IPS DF 19.7 (cell line): ENCODE measurements around the gene BICRA.
"Not testable (repeated sequence)": the region's sequence is repeated elsewhere in the genome, so short reads cannot be mapped to it uniquely, and the experiment has no call there.

Source experiments
- DNase-seq: peaks from one replicate; pipeline ENCODE4 v3.0.0-alpha.2; 2013; ENCODE audit warnings: low read depth, low spot score

Gene BICRA

DNA sequence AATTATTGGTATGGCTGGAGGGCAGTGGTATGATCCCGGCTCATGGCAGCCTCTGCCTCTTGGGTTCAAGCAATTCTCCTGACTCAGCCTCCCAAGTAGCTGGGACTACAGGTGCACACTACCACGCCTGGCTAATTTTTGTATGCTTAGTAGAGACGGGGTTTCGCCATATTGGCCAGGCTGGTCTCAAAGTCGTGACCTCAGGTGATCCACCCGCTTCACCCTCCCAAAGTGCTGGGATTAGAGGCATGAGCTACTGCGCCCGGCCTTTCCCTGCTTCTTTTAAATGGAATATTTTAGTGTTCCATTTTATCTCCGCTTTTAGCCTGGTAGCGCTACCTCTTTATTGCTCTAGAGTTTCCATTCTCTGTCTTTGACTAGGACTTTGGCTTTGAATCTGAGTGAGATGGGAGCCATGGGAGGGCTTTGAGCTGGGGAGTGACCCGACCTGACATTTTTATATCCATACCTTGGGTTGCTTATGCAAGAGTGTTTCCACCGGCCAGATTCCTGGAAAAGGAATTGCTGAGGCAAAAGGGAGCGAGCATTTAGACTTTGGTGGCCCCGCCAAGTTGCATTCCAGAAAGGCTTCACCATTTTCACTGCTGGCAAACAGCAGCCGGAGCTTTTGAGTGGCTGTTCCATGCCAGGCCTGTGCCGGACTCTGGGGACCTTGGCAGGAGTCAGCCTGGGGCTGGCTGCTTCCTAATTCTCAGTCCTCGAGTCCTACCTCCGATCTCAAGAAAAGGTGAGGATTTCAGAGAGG lies 22.9 kb downstream of the BICRA start:
- DNase-seq, result no peak

DNA sequence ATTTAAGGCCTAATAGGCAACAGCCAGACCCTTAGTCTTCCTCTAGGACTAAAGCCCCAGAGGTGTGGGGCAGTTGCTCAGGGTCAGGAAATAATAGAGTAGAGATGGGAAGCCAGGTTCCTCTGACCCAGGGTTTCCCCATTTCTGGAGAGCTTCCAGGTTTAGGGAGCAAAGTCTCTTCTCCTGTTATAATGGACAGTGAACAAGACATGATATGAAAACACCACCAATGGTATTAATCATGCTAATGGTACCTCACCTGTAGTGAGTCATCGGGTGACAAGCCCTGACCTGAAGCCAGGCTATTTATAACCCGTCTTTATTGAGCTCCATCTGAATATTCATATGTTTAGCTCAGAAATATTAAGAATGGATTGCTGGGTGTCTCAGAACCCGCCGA lies 24.6 kb downstream of the BICRA start:
- no peak for DNase-seq

DNA sequence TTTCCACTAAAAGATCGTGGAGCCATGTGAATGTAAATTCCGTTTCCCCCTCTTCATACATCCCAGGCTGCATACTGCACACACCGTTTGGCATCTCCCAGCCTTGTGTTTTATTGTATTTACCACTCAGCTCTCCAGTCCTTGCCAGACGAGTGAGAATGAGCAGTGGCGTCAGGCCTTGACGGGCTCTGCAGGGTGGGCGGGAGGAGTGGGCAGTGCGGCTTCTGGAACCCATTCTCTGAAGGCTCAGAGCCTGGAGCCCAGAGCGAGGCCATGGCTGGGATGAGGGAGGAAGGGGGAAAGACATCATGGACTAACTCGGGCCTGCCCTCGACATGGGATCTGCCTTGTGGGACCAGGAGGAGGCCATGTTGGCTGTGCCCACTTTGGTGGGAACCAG lies 25.1 kb downstream of the BICRA start:
- no peak for DNase-seq

DNA sequence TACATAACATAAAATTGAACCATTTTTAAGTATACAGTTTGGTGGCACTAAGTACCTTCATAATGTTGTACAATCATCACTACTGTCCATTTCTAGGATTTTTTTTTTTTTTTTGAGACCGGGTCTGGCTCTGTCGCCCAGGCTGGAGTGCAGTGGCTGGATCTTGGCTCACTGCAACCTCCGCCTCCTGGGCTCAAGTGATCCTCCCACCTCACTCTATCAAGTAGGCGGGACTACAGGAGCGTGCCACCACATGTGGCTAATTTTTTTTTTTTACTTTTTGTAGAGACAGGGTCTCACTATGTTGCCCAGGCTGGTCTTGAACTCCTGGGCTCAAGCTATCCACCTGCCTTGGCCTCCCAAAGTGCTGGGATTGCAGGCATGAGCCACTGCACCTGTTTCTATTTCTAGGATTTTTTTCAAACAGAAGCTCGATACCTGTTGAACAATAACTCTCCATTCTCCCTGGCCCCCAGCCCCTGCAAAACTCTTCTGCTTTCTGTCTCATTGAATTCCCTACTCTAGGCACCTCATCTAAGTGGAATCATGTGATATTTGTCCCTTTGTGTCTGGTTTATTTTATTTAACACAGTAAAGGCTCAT lies 26.3 kb downstream of the BICRA start:
- DNase-seq, result not testable (repeated sequence)

DNA sequence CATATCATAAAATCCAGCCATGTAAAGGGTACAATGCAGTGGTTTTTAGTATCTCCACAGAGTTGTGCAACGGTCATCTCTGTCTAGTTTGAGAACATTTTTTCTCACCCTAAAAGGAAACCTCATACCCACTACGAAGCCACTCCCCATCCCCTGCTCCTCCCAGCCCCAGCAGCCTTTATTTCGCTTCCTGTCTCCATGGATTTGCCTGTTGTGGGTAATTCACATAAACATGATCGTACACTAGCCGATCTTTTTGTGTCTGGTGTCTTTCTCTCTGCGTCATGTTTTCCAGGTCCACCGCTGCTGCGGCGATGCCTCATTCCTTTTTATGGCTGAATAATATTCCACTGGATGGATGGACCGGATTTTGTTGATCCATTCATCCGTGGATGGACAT lies 28.6 kb downstream of the BICRA start:
- DNase-seq, result no peak

DNA sequence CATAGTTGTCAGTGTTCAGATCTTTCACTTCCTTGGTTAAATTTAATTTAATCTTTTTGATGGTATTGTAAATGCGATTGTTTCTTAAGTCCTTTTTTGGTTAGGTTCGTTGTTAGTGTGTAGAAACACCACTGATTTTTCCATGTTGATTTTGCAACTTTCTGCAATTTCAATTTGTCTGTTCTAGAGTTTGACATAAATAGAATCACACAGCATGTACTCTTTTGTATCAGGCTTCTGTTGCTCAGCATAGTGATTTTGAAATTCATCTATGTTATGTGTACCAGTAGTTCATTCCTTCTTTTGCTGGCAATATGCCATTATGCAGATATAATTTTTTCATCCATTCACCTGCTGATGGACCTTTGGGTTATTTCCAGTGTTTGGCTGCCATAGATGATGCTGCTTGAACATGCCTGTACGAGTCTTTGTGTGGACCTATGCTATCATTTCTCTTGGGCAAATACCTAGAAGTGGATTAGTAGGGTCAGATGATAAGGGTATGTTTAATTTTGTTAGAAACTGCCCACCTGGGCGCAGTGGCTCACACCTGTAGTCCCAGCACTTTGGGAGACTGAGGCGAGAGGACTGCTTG lies 33.1 kb downstream of the BICRA start:
- DNase-seq, result no peak

DNA sequence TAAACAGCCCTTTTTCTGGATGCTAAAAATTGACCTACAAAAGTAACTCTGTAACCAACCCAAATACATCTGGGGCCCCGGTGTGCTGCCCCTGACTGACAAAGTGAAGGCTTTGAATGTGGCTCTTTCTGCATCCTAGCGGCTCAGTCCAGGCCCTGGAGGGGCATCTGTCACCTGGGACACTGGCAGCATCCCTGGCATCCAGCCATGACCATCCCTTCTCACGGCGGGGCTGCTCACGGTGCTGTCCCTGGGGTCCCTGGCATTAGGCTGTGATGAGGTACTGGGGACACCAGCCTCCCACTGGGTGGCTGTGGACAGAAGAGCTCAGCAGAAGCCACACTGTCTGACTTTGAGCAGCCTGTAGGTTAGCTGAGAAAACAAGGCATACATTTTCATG lies 34.3 kb downstream of the BICRA start:
- no peak for DNase-seq

DNA sequence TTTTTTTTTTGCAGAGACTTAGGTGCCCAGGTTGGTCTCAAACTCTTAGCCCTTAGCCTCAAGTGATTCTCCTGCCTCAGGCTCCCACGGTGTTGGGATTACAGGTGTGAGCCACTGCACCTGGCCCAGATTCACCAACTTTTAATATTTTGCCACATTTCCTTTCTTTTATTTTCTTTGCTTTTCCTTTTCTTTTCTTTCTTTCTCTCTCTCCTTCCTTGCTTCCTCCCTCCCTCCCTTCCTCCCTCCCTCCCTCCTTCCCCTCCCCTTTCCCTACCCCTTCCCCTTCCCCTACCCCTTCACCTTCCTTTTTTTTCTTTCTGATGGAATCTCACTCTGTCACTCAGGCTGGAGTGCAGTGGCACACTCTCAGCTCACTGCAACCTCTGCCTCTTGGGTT lies 35.3 kb downstream of the BICRA start:
- DNase-seq, result no peak

DNA sequence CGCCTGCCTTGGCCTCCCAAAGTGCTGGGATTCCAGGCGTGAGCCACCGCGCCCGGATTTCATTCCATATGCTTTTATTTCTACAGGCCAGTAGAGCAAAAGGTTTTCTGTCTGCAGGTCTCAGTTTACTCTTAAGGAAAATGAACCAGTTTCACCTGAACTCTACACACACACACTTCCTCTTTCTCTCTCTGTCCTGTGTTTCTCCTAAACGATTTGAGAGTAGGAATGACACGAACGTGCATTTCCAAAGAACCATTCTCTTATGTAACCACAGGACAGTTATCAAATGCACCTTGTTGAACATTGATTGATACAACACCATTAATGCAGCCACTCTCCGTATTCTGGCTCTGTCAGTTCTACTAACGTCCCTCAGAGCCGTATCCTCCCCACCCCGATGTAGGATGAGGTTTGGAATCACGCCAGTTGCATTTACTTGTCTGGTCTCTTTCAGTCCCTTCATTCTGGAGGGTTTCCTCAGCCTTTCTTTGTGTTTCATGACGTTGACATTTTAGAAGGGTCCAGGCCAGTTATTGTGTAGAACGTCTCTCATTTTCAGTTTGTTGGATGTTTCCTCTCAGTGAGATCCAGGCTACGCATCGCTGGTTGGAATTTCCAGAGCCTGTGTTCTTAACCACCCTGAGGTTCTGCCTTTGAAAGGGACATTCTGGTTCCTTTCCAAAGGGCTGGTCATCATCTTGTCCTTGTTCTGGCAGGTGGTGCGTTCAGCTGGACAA lies 36.0 kb downstream of the BICRA start:
- DNase-seq, result no peak

DNA sequence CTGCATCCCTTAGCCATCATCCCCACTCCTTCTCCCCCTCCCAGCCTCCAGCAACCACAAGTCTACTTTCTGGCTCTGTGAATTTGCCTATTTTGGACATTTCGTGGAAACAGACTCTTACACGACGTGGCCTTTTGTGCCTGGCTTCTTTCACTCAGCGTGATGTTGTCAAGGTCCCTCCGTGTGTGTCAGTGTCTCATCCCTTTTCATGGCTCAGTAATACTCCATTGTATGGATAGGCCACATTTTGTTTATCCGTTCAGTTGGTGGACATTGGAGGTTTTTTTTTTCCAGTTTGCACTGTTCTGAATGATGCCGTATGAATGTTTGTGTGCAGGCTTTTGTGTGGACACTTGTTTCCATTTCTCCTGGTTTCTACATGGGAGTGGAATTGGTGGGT lies 38.0 kb downstream of the BICRA start:
- DNase-seq, result no peak

DNA sequence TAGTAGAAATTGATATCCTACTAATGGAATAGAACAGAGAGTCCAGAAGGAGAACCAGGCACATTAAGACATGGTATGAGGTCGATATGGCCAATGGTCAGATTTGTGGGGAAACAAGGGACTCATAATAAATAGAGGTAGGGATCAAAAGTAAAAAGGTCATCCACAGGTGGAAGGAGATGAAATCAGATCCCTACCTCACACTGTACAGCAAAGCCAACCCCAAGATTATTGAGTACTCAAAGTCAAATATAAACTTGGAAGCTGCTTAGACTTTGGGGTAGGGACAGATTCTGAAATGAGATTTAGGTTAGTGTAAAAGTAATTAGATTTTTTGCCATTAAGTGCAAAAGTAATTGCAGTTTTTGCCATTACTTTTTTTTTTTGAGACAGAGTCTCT lies 40.7 kb downstream of the BICRA start:
- no peak for DNase-seq

DNA sequence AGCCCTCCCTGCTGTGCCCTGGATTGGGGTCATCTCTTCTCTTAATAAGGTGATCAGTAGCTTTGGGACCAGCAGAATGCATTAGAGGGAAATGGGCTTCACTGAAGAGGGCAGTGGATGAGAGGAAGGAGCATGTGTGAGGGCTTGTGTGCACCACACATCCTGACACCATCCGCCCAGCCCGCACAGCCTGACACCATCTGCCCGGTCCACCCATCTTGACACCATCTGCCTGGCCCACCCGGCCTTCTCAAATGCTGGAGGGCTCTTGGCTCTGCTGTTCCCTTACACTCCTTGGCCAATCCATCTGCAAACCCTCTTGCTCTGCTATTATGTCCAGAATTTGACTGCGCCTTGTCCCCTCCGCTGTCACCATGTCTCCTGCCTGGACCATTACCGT lies 41.8 kb downstream of the BICRA start:
- no peak for DNase-seq

DNA sequence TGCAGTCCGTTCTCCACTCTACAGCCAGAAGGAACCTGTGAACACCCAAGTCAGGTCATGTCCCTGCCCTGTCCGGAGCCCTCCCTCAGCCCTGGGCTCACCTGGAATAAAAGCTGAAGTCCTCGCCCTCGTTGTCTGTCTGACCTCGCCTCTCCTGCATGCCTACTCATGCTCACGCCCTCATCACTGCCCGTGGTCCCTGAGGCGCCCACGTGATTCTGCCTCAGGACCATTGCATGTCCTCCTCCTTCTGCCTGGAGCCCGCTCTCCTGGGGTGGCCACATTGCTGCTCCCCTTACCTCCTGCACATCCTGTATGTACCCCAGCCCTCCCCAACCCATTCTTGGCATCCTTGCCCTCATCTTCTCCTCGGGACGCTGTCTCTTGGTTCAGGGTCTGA lies 42.2 kb downstream of the BICRA start:
- DNase-seq, result no peak

DNA sequence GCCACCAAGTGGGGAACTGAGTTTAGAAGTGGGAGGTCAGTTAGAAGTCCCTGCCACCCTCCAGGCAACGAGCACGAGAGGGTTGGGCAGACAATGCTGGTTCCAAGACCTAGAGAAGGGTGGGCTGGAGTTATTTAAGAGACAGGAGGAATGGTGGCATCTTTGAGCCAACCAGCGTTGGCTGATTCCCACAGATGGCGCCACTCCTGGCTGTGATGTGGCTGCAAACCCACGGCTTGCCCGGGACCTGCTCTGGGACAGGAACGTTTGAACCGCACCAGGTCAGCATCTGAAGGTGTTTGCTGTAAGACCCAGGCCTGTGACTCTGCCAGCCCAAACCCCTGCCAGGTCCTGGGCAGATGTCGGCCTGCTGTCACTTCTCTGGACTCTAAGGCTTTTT lies 42.8 kb downstream of the BICRA start:
- DNase-seq, result no peak

DNA sequence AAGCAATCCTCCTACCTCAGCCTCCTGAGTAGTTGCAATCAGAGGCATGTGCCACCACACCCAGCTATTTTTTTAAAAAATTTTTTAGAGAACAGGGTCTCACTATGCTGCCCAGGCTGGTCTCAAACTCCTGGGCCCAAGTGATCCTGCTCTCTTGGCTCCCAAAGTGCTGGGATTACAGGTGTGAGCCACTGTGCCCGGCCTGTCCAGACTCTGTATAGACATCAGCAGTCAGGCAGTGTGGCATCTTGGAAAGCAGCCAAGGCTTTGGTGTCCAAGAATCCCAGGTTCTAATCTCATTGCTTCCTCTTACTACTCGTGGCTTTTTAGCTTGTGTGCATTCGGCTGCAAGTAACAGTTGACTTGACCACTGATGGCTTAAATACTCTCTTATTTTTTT lies 43.4 kb downstream of the BICRA start:
- DNase-seq, result no peak

DNA sequence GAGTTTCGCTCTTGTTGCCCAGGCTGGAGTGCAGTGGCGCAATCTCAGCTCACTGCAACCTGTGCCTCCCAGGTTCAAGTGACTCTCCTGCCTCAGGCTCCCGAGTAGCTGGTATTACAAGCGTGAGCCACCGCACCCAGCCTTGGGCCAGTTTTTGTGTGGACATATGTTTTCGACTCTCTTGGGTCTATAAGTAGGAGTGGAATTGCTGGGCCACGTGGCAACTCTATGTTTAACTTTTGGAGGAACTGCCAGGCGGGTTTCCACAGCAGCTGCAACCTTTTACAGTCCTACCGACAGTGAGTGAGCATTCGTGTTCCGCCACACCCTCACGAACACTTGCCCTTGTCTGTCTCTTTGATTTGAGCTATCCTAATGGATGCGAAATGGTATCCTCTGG lies 44.9 kb downstream of the BICRA start:
- no peak for DNase-seq

DNA sequence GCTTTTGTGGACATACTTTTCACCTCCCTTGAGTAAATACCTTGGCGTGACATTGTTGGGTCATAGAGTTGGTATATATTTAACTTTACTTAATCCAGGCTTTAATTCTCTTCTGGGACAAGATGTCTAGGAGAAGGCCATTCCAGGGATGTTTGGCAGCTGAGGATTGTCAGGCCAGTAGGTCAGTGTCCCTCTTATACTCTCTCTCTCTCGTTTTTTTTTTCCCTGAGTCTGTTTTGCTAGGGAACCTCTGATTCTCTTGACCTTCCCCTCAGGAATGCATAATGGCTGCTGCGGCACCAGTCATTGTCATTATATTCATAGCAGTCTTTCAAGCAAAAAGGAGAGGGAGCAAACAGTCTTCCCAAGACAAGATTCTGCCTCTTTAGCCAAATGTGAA lies 48.8 kb downstream of the BICRA start:
- DNase-seq, result no peak

DNA sequence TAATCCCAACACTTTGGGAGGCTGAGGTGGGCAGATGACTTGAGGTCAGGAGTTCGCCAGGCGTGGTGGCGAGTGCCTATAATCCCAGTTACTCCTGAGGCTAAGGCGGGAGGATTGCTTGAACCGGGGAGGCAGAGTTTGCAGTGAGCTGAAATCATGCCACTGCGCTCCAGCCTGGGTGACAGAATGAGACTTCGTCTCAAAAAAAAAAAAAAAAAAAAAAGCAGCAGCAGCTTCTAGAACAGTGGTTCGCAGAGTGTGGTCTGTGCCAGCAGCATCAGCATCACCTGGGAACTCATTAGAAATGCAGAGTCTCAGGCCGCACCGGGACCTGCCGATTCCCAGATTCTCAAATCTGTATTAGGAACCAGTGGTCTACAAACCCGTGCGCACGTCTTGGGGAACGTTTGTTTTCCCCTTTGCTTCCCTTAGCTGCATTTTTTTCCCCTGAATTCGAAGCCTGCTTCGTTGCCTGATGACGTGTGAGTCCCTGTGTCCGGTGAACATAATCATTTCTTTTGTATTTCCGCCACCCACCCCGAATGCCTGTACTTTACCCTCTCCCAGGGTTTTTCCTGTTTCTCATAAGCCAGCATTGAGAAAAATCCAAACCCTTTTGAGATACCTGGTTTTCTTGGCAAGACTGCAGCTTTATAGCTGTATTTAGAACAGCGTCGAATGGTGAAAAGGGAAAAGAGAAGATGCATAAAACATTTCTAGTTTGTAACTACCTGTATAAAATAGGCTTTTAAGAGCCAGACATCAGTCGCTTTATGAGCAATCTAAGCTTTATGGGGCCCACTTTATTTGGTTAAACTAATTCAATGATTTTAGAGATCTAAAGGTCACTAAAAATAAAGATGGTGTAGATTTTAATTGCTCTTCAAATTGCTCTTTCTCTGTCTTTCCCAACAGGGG lies 49.8 kb downstream of the BICRA start:
- no peak for DNase-seq

DNA sequence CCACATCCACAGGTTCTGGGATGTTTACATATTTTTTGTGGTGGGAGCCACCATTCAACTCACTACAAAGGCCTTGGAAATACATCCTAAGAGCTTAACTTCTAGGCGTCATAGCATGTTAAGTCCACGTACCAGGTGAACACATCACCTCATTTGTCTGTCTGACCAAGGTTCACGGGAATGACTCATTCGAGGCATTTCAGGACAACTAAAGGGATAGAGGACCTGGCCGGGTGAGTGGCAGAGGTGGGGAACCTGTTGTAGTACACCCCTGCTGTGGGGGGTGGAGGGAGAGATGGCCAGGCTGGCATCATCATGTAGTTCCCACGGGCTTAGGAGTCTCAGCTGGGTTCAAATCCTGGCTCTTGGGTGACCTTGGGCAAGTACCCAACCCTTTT lies 51.5 kb downstream of the BICRA start:
- DNase-seq, result no peak

DNA sequence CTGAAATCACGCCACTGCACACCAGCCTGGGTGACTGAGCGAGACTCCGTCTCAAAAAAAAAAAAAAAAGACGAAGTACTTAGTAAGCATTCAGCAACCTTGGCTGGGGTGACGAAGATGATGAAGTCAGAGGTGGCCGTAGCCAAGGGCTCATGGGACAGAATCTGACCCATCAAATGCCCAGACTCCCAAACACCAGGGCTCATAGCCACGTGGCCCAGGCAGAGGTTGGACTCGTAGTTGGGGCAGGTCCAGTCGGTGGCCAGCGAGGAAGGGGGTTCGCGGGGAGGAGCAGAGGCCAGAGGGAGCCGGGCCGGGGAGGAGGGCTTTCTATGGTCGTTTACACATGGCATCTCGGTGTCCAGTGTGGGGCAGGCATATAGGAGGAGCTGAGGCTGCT lies 52.2 kb downstream of the BICRA start:
- DNase-seq, result no peak

DNA sequence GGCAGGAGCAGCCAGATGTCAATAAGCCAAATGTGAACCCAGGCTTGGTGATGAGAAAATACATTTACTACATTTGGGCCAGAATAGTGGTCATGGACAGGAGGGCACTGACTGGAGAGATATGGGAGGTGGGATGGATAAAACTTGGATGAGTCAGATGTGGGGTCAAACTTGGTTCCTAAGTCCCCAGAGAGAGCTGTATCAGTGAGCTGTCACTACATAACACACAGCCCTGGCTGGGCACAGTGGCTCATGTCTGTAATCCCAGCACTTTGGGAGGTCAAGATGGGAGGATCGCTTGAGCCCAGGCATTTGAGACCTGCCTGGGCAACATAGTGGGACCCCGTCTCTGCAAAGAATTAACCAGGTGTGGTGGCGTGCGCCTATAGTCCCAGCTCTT lies 52.7 kb downstream of the BICRA start:
- DNase-seq, result no peak
